PC-9 (cell line): ENCODE measurements around the gene RNF187.

Experiments used
- EZH2 ChIP-seq: fragments of 200-600 bp; sonication (generic); IDR thresholded peaks from 2 replicates; pipeline ENCODE4 v1.8.0; 2017; ENCODE audit warnings: antibody characterized with exemption, low read depth
- TF ChIP-seq, protein P1 (sequence below): fragments of 200-600 bp; sonication (generic); conservative IDR thresholded peaks from 2 replicates; pipeline ENCODE4 v1.6.1; 2017; ENCODE audit warnings: mixed run types, antibody characterized with exemption, mild to moderate bottlenecking, moderate library complexity

DNA sequence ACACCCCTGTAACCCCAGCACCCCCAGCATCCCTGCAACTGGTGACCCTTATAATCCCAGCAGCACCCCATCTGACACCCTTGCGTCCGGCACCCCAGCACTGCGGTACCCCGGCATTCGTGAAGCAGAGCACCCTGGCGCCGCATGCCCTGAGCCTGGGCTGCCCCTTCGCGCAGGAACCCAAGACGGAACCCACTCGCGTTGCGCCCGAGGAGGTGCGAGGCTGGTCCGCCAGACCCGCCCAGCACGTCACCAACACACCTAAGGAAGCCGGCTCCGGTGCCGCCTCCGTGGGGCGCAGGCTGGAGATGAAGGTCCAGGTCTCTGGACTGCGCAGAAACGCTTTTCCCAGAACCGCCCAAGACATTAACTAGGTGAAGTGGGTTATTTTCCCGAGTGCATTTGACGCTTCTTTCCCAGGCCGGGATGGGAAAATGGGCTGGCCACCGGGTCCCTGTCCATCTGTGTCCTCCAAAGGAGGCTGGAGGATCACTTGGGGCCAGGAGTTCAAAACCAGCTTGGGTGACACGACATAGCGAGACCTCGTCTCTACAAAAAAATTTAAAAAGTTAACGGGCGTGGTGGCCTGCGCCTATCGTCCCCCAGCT lies 15.9 kb upstream of the RNF187 start:
- TF ChIP-seq, protein P1, sequence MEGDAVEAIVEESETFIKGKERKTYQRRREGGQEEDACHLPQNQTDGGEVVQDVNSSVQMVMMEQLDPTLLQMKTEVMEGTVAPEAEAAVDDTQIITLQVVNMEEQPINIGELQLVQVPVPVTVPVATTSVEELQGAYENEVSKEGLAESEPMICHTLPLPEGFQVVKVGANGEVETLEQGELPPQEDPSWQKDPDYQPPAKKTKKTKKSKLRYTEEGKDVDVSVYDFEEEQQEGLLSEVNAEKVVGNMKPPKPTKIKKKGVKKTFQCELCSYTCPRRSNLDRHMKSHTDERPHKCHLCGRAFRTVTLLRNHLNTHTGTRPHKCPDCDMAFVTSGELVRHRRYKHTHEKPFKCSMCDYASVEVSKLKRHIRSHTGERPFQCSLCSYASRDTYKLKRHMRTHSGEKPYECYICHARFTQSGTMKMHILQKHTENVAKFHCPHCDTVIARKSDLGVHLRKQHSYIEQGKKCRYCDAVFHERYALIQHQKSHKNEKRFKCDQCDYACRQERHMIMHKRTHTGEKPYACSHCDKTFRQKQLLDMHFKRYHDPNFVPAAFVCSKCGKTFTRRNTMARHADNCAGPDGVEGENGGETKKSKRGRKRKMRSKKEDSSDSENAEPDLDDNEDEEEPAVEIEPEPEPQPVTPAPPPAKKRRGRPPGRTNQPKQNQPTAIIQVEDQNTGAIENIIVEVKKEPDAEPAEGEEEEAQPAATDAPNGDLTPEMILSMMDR: no peak
- no peak for TF ChIP-seq EZH2
